Adrenal gland (tissue), 12 donors: Measurements from ENCODE around the gene ZBTB49. TPM values are rescaled to one million over a fixed set of nuclear protein-coding genes. Genes with fewer than 3 reads are reported as not detected.
A peak's percentile ranks its signal among the peaks of the same experiment; 100 is the strongest.

ENCODE experiments used
- DNase-seq, 7 donors: peaks; one replicate each; pipeline ENCODE4 v3.0.0-alpha.2; 2019 to 2020
- H3K27ac ChIP-seq, 5 donors: fragments of 200-600 bp; sonication (generic) in 4 of 5; 1 replicate in 3 of 5; 2 replicates in 2 of 5; pipeline versions ENCODE4 v1.5.1 to v1.8.0; 2016 to 2020; ENCODE audit warnings: mild to moderate bottlenecking in 1 of 5
- H3K27me3 ChIP-seq: fragments of 200-600 bp; 2 replicates; pipeline ENCODE4 v1.8.0; 2021
- H3K36me3 ChIP-seq, 2 donors: fragments of 200-600 bp; replicated peaks in 1 of 2; 1 replicate in 1 of 2; 2 replicates in 1 of 2; pipeline versions ENCODE4 v1.5.1 to v1.8.0; 2018 to 2022
- H3K4me1 ChIP-seq, 2 donors: fragments of 200-600 bp; replicated peaks in 1 of 2; 1 replicate in 1 of 2; 2 replicates in 1 of 2; pipeline versions ENCODE4 v1.5.1 to v1.8.0; 2018 to 2021
- H3K4me3 ChIP-seq, 4 donors: fragments of 200-600 bp; sonication (generic) in 3 of 4; one replicate each; pipeline ENCODE4 v1.5.1; 2016 to 2018
- H3K9me3 ChIP-seq, 3 donors: fragments of 200-600 bp; sonication (generic) in 1 of 3; replicated peaks in 1 of 3; 1 replicate in 2 of 3; 2 replicates in 1 of 3; pipeline versions ENCODE4 v1.5.1 to v1.8.0; 2016 to 2021
- CTCF ChIP-seq, 6 experiments: fragments of 450-650 bp in 4 of 6; fragments of 200-600 bp in 2 of 6; sonication (generic) in 1 of 6; IDR thresholded peaks; 1 replicate in 5 of 6; 2 replicates in 1 of 6; pipeline versions ENCODE4 v1.5.1 to v1.8.0; 2016 to 2021; ENCODE audit warnings: antibody characterized with exemption in 6 of 6, mild to moderate bottlenecking in 2 of 6, moderate library complexity in 1 of 6
- POLR2A ChIP-seq, 2 donors: fragments of 450-650 bp; IDR thresholded peaks; one replicate each; pipeline ENCODE4 v1.6.1; 2017; ENCODE audit warnings: antibody characterized with exemption in 2 of 2, mild to moderate bottlenecking in 2 of 2, moderate library complexity in 1 of 2
- WGBS, 4 donors: extraction: QIAGEN DNeasy Blood & Tissue Kit in 2 of 4; methylation state at CpG; one replicate each; pipeline versions ENCODE4 v1.1.5 to v1.1.7; 2013 to 2017; 5-methylcytosine and 5-hydroxymethylcytosine counted together
- intact Hi-C, 2 donors: fragments of 100-400 bp; cut with DNase I; formaldehyde crosslinking; loops; one replicate each; pipeline versions ENCODE4 v1.14.1 to v1.15.0; 2022 to 2023
- polyA plus RNA-seq, 3 donors: library from polyadenylated mRNA; stranded (reverse); fragments of 200-250 nt in 2 of 3; fragments of 350-450 nt in 1 of 3; fragmentation: Illumina TruSeq in 1 of 3; extraction: RNeasy Lipid Tissue Mini Kit (QIAGEN cat#74804) in 1 of 3; gene quantifications; one replicate each; pipeline ENCODE4 v1.2.3, GENCODE V29; 2013 to 2014
- total RNA-seq, 9 donors: library from RNA; depleted of rRNA in 4 of 9; stranded (reverse); fragments of >200 nt in 4 of 9; fragments of 120-200 nt in 1 of 9; fragmentation: NEBNext Ultra II Directional in 1 of 9; extraction: Animal tissue kit (Norgen Biotek cat#: 25700) in 1 of 9; gene quantifications; one replicate each; pipeline versions ENCODE4 v1.1.0 to v1.2.4, GENCODE V29; 2013 to 2023
- donor health status: healthy with polysubstance abuse.
- donor health status: Bipolar disorder and iron deficiency.
- donor health status: DM: yes; HTN: yes; CAD: no.
- donor health status: DM: no; HTN: no; CAD: no.
- donor health status: DM: no; HTN: no; CAD: no.
- donor health status: DM: yes; HTN: yes; CAD: no.

ZBTB49 gene
- total and polyA plus RNA-seq, 12 donors: 3.3 to 7.2 (median 4.7) TPM

DNA sequence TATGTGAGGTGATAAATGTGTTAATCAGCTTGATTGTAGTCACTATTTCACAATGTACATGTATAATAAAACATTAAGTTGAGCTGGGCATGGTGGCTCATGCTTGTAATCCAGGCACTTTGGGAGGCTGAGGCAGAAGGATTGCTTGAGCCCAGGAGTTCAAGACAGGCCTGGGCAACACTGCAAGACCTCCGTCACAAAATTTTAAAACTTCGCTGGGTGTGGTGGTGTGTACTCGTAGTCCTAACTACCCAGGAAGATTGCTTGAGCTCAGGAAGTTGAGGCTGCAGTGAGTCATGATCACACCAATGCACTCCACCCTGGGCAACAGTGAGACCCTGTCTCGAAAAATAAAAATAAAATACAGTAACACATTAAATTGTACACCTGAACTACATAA is 20.2 kb upstream of the ZBTB49 start:
- no peak overlapping the region for H3K27ac ChIP-seq
- intact Hi-C loops: no loop called here
- TF ChIP-seq POLR2A (IDR thresholded peaks at IDR 0.05) (no peak), CTCF (IDR thresholded peaks at IDR 0.05) (no peak)
- no peaks in the 10 kb centered on the region for H3K4me1 ChIP-seq
- no peak for DNase-seq
- peaks cover 0 to 26% of the 10 kb centered on the region in 2 donors for H3K36me3 ChIP-seq
- no peaks in the 10 kb centered on the region for H3K27me3 ChIP-seq
- 80 to 92% (median 83%) methylated on average over 4 of the region's 4 CpGs for WGBS, 4 donors
- H3K4me3 ChIP-seq: no peak overlapping the region
- H3K9me3 ChIP-seq: no peaks in the 10 kb centered on the region

- peaks cover 0 to 30% of the 10 kb centered on the region in 2 donors for H3K36me3 ChIP-seq
These were observed 19.5 kb upstream of the ZBTB49 start for GRCh38 chr4:4270529-4270928.

DNA sequence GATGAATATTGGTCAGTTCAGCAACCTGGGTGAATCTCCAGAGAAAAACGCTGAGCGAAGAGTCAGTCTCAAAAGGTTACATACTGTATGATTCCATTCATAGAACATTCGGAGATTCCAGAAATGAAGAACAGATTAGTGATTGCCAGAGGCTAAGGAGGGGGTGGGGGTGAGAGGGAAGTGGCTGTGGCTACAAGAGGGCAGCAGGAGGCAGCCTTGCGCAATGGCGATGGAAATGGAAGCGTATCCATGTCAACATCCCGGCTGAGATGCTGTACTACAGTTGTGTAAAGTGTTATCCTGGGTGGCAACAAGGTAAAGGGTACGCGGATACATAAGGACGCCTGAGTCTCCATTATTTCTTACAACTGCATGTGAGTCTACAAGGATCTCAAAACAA is 18.1 kb upstream of the ZBTB49 start:
- no peak overlapping the region for H3K4me3 ChIP-seq
- no peak for TF ChIP-seq POLR2A (IDR thresholded peaks at IDR 0.05)
- DNase-seq: peak in 1 of 7 donors; percentile 9
- WGBS, 4 donors: 82 to 93% (median 83%) methylated on average over 10 of the region's 10 CpGs
- peaks cover 0 to 30% of the 10 kb centered on the region in 2 donors for H3K36me3 ChIP-seq
- H3K4me1 ChIP-seq: no peaks in the 10 kb centered on the region
- intact Hi-C loops: no loop called here
- no peaks in the 10 kb centered on the region for H3K27me3 ChIP-seq
- H3K9me3 ChIP-seq: no peaks in the 10 kb centered on the region
- H3K27ac ChIP-seq: no peak overlapping the region

More at GRCh38 chr4:4270529-4270928, 19.5 kb upstream of the ZBTB49 start:
- DNase-seq: no peak
- TF ChIP-seq CTCF (IDR thresholded peaks at IDR 0.05): no peak
- no peak for TF ChIP-seq POLR2A (IDR thresholded peaks at IDR 0.05)
- Histone ChIP-seq H3K27me3 (no peaks in the 10 kb centered on the region), H3K4me1 (no peaks in the 10 kb centered on the region), H3K4me3 (no peak overlapping the region), H3K27ac (no peak overlapping the region), H3K9me3 (no peaks in the 10 kb centered on the region)
- intact Hi-C loops: no loop called here
- 75 to 91% (median 79%) methylated on average over 4 of the region's 4 CpGs for WGBS, 4 donors

DNA sequence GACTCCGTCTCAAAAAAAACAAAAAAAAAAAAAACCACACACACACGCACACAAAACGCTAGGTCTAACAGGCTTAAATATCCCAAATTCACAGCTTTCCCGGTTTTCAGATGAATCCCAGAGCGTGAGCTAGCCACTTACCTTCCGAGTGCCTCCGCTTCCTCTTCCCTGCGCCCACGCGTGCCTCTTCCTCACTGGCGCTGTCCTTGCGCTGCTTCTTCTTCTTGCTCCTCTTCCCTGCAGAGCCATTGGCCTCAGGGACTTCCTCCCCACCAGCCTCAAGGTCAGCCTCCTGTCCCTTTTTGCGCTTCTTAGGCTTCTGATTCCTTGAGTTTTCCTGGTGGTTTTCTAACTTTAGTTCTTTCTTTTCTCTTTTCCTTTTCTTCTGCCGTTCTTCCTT is 15.8 kb upstream of the ZBTB49 start:
- H3K36me3 ChIP-seq: peaks cover 0 to 41% of the 10 kb centered on the region in 2 donors
- no peaks in the 10 kb centered on the region for H3K27me3 ChIP-seq
- no peak overlapping the region for H3K27ac ChIP-seq
- DNase-seq: no peak
- no peak for TF ChIP-seq POLR2A (IDR thresholded peaks at IDR 0.05)
- TF ChIP-seq CTCF (IDR thresholded peaks at IDR 0.05): no peak
- H3K9me3 ChIP-seq: no peaks in the 10 kb centered on the region
- H3K4me3 ChIP-seq: no peak overlapping the region
- intact Hi-C loops: no loop called here
- H3K4me1 ChIP-seq: no peaks in the 10 kb centered on the region
- 91 to 98% (median 94%) methylated on average over 14 of the region's 14 CpGs for WGBS, 4 donors

DNA sequence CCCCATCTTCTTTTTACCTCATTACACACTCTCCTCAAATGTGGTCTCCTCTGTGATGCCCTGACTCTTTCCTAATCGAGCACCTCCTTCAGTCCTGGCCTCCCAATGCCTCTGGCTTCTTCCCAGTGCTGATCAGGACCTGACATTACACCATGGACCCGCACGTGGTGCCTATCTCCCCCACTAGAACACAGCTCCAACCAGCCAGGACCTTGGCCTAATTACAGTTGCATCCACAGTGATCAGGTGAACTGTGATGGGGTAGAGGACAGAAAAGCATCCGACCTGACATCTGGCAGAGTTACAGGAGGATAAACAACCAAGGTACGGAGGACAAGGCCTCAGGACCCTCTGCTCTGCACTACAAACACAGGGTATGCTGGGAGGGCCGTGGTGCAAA is 12.5 kb upstream of the ZBTB49 start:
- H3K27me3 ChIP-seq: no peaks in the 10 kb centered on the region
- DNase-seq: no peak
- no peaks in the 10 kb centered on the region for H3K9me3 ChIP-seq
- H3K4me3 ChIP-seq: no peak overlapping the region
- 61 to 69% (median 67%) methylated on average over 6 of the region's 6 CpGs for WGBS, 4 donors
- TF ChIP-seq POLR2A (IDR thresholded peaks at IDR 0.05): no peak
- no peak for TF ChIP-seq CTCF (IDR thresholded peaks at IDR 0.05)
- H3K36me3 ChIP-seq: peaks cover 0 to 66% of the 10 kb centered on the region in 2 donors
- intact Hi-C loops: no loop called here
- no peak overlapping the region for H3K27ac ChIP-seq
- no peaks in the 10 kb centered on the region for H3K4me1 ChIP-seq
